GM23248 (cell line): ENCODE data around the gene DHRS7B. TPM values are rescaled to one million over a fixed set of nuclear protein-coding genes. Genes with fewer than 3 reads are reported as not detected.

Experiments
- DNase-seq: peaks from one replicate; pipeline ENCODE4 v3.0.0-alpha.2; 2015
- H2AFZ ChIP-seq: fragments of 200-600 bp; sonication (generic); 2 replicates; pipeline ENCODE4 v1.6.1; 2016; ENCODE audit warnings: antibody characterized with exemption
- H3F3A ChIP-seq: fragments of 200-600 bp; sonication (generic); 2 replicates; pipeline ENCODE4 v1.6.1; 2016; ENCODE audit warnings: mild to moderate bottlenecking, antibody characterized with exemption, mixed run types; ENCODE audit not compliant: insufficient read depth
- H3K27ac ChIP-seq: fragments of 200-600 bp; sonication (generic); 2 replicates; pipeline ENCODE4 v1.5.1; 2016; ENCODE audit warnings: mild to moderate bottlenecking
- H3K27me3 ChIP-seq: fragments of 200-600 bp; sonication (generic); replicated peaks from 2 replicates; pipeline ENCODE4 v1.6.1; 2016; ENCODE audit warnings: mild to moderate bottlenecking; ENCODE audit not compliant: insufficient read depth
- H3K36me3 ChIP-seq: fragments of 200-600 bp; sonication (generic); 2 replicates; pipeline ENCODE4 v1.6.1; 2016; ENCODE audit warnings: low read depth, mild to moderate bottlenecking
- H3K4me1 ChIP-seq: fragments of 200-600 bp; sonication (generic); 2 replicates; pipeline ENCODE4 v1.6.1; 2016; ENCODE audit warnings: mild to moderate bottlenecking; ENCODE audit not compliant: insufficient read depth
- H3K4me2 ChIP-seq: fragments of 200-600 bp; sonication (generic); one replicate; pipeline ENCODE4 v1.6.1; 2016; ENCODE audit warnings: mild to moderate bottlenecking; ENCODE audit not compliant: unreplicated experiment
- H3K4me3 ChIP-seq: fragments of 200-600 bp; sonication (generic); 2 replicates; pipeline ENCODE4 v1.5.1; 2016; ENCODE audit warnings: mild to moderate bottlenecking
- H3K79me2 ChIP-seq: fragments of 200-600 bp; sonication (generic); 2 replicates; pipeline ENCODE4 v1.6.1; 2016; ENCODE audit warnings: mild to moderate bottlenecking; ENCODE audit not compliant: insufficient read depth
- H3K9ac ChIP-seq: fragments of 200-600 bp; sonication (generic); 2 replicates; pipeline ENCODE4 v1.6.1; 2016; ENCODE audit warnings: mild to moderate bottlenecking
- H3K9me2 ChIP-seq: fragments of 200-600 bp; sonication (generic); 2 replicates; pipeline ENCODE4 v1.6.1; 2016; ENCODE audit warnings: mixed run types, mild to moderate bottlenecking, moderate library complexity; ENCODE audit not compliant: insufficient read depth
- H3K9me3 ChIP-seq: fragments of 200-600 bp; sonication (generic); one replicate; pipeline ENCODE4 v1.6.1; 2017; ENCODE audit warnings: low read depth
- H4K20me1 ChIP-seq: fragments of 200-600 bp; sonication (generic); 2 replicates; pipeline ENCODE4 v1.6.0; 2016; ENCODE audit not compliant: insufficient read depth
- EZH2 ChIP-seq: fragments of 200-600 bp; sonication (generic); IDR thresholded peaks from 2 replicates; pipeline ENCODE4 v1.6.1; 2018; ENCODE audit warnings: antibody characterized with exemption, mild to moderate bottlenecking; ENCODE audit not compliant: insufficient read depth, poor library complexity, severe bottlenecking
- EZH2phosphoT487 ChIP-seq: fragments of 200-600 bp; sonication (generic); IDR thresholded peaks from 2 replicates; pipeline ENCODE4 v1.6.1; 2018; ENCODE audit warnings: antibody characterized with exemption, moderate library complexity, mild to moderate bottlenecking, low read depth; ENCODE audit not compliant: insufficient read depth
- WGBS, 2 experiments: methylation state at CpG; one replicate each; pipeline ENCODE4 v1.1.6; 2015 to 2017; ENCODE audit warnings: low lambda C conversion rate in 2 of 2, low coverage in 1 of 2; ENCODE audit errors: missing lambda C conversion rate in 2 of 2; 5-methylcytosine and 5-hydroxymethylcytosine counted together
- in situ Hi-C: fragments of 300-500 bp; cut with MboI; formaldehyde crosslinking; loops from 2 replicates; pipeline ENCODE4 v1.15.0; 2020
- polyA plus RNA-seq: library from polyadenylated mRNA; unstranded; fragments of >200 nt; fragmentation: Nextera tagmentation; extraction: Ambion mirVana; gene quantifications from 2 replicates; pipeline ENCODE4 v1.2.1, GENCODE V29; 2016
- total RNA-seq: library from RNA; depleted of rRNA; stranded (reverse); fragments of >200 nt; shearing (Covaris generic); gene quantifications from 2 replicates; pipeline ENCODE4 v1.2.3, GENCODE V29; 2014

The DHRS7B gene
- total and polyA plus RNA-seq, 2 experiments from 2014 or later = 34.7 to 36.9 TPM

DNA sequence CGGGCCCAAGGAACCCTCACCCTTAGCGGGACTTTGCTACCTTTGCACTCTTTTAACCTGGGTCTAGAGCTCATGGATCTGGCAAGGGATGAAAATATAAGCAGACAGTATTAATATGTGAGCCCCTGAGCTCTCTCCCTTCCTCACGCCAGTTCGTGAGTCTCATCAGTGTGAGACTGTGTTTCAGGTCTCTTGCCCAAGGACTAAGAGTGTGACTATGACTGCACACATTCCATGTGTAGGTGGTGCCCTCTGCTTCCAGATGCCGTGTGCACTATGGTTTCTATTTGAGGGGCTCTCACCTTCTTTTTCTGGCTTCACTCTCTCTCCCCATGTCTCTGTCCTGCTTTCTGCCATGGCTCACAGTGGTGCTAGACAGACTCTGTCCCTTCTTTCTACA is 40.5 kb downstream of the DHRS7B start:
- H3K4me3 ChIP-seq = peak overlapping the region; percentile 55
- peaks cover 18% of the 10 kb centered on the region for H3F3A ChIP-seq
- in situ Hi-C loops = loop anchor here (10.0 kb wide), 1 partner anchor 67 kb away; no protein-coding TSS in a partner anchor
- H3K27ac ChIP-seq = peak overlapping the region; percentile 96
- DNase-seq = peak; percentile 86
- H3K4me1 ChIP-seq = peaks cover 45% of the 10 kb centered on the region
- H3K9ac ChIP-seq = peak overlapping the region; percentile 82
- no peaks in the 10 kb centered on the region for H3K27me3 ChIP-seq
- TF ChIP-seq EZH2phosphoT487 (no peak), EZH2 (no peak)
- H3K9me3 ChIP-seq = no peaks in the 10 kb centered on the region
- H2AFZ ChIP-seq = peak overlapping the region; percentile 32
- 28 to 29% methylated on average over 5 of the region's 5 CpGs for WGBS, 2 experiments
- H4K20me1 ChIP-seq = no peaks in the 10 kb centered on the region
- H3K36me3 ChIP-seq = no peaks in the 10 kb centered on the region
- H3K9me2 ChIP-seq = no peaks in the 10 kb centered on the region
- H3K4me2 ChIP-seq = peak overlapping the region; percentile 75
- H3K79me2 ChIP-seq = peaks cover 39% of the 10 kb centered on the region

DNA sequence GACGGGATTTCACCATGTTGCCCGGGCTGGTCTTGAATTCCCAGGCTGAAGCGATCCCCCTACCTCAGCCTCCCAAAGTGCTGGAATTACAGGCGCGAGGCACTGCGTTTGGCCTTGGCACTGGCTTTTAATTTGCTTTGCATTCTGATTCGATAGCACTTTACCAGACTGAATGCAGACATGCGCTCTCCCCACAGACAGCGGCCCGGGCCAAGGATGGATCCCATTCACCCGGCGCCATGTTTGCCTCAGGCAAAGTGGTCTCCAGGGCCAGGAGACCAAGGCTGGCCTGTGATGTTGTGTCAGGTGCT is 41.7 kb downstream of the DHRS7B start:
- in situ Hi-C loops = loop anchor here (10.0 kb wide), 1 partner anchor 66 kb away; no protein-coding TSS in a partner anchor
- Histone ChIP-seq H3K9me2 (no peaks in the 10 kb centered on the region), H3K79me2 (peaks cover 35% of the 10 kb centered on the region), H3K9ac (no peak overlapping the region), H3K4me2 (no peak overlapping the region), H3K36me3 (no peaks in the 10 kb centered on the region), H3F3A (peaks cover 6% of the 10 kb centered on the region), H3K27ac (peak overlapping the region; percentile 96), H3K4me3 (no peak overlapping the region), H3K9me3 (no peaks in the 10 kb centered on the region), H2AFZ (no peak overlapping the region), H4K20me1 (no peaks in the 10 kb centered on the region), H3K4me1 (peaks cover 33% of the 10 kb centered on the region), H3K27me3 (no peaks in the 10 kb centered on the region)
- TF ChIP-seq EZH2phosphoT487 (no peak), EZH2 (no peak)
- no peak for DNase-seq
- WGBS, 2 experiments = 97 to 98% methylated on average over 12 of the region's 12 CpGs

DNA sequence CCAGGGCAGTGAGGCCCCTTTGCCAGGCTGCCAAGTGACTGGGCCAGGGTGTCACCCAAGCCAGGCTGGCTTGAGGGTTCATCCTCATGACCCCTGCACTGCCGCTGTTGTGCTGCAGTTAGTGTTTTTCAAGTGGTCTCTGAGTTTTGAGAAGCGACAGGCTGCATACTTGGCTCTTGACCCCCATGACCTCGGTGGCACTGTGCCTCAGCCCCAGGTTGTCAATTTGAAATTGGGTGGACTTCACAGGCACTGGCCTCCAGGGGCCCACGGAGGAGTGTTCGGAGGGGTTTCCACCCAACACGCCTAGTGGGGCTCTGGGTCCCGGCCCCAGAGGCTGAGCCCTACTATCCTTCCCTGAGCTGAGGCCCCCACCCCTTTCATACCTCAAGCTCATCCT is 42.7 kb downstream of the DHRS7B start:
- Histone ChIP-seq H3K4me2 (no peak overlapping the region), H3K4me1 (peaks cover 34% of the 10 kb centered on the region), H3K9me3 (no peaks in the 10 kb centered on the region), H3K9me2 (no peaks in the 10 kb centered on the region), H3K27ac (no peak overlapping the region), H3K79me2 (peaks cover 31% of the 10 kb centered on the region), H3K36me3 (no peaks in the 10 kb centered on the region), H2AFZ (no peak overlapping the region), H3K4me3 (no peak overlapping the region), H3F3A (peaks cover 6% of the 10 kb centered on the region), H3K9ac (no peak overlapping the region), H3K27me3 (no peaks in the 10 kb centered on the region), H4K20me1 (no peaks in the 10 kb centered on the region)
- no peak for DNase-seq
- TF ChIP-seq EZH2 (no peak), EZH2phosphoT487 (no peak)
- 96 to 99% methylated on average over 7 of the region's 7 CpGs for WGBS, 2 experiments
- in situ Hi-C loops = loop anchor here (10.0 kb wide), 1 partner anchor 65 kb away; no protein-coding TSS in a partner anchor

DNA sequence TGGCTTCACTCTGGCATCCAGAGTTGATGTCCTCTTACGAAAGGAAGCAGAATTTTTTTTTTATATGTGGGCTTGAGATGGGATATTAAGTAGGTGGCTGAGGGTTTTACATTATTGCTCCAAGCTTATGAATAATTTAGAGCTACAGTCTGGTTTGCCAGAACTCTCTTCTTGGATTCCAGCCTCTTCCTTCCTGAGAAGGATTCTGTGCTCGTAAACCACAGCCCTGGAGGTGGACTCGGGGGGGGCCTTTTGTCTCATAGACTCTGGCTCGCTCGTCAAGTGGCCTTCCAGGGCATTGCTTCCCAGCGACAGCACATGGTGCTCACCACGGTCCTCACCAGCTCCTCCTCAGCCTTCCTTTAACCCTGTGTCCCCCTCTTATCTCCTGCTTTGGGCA is 44.0 kb downstream of the DHRS7B start:
- Histone ChIP-seq H3K9me2 (no peaks in the 10 kb centered on the region), H3K27ac (no peak overlapping the region), H3K4me1 (peaks cover 33% of the 10 kb centered on the region), H3K9ac (no peak overlapping the region), H4K20me1 (no peaks in the 10 kb centered on the region), H3K4me3 (no peak overlapping the region), H3K4me2 (no peak overlapping the region), H3K27me3 (no peaks in the 10 kb centered on the region), H3K9me3 (no peaks in the 10 kb centered on the region), H3K36me3 (no peaks in the 10 kb centered on the region), H2AFZ (no peak overlapping the region), H3K79me2 (peaks cover 25% of the 10 kb centered on the region), H3F3A (peaks cover 6% of the 10 kb centered on the region)
- TF ChIP-seq EZH2 (no peak), EZH2phosphoT487 (no peak)
- WGBS, 2 experiments = 42 to 53% methylated on average over 7 of the region's 7 CpGs
- in situ Hi-C loops = no loop called here
- DNase-seq = no peak
